ENCODE results near the gene WNT3A. TPM values are rescaled to one million over a fixed set of nuclear protein-coding genes. Genes with fewer than 3 reads are reported as not detected.

Gene WNT3A
- total RNA-seq, 2 experiments from 2014 or later, result 0.08 to 0.14 TPM

- no peak for TF ChIP-seq CTCF (IDR thresholded peaks at IDR 0.05)
- no peak overlapping the region for H3K27ac ChIP-seq (ENCODE audit: low read depth in 1 of 2, low read length in 2 of 2)
- DNase-seq (no peak), ATAC-seq (ENCODE audit: poor library complexity) (no peak)
- no peaks in the 10 kb centered on the region for H3K27me3 ChIP-seq (ENCODE audit: control insufficient read depth in 1 of 2, insufficient read depth in 2 of 2, low read length in 2 of 2)
- H3K4me1 ChIP-seq (ENCODE audit: insufficient read depth, low read length), result peaks cover 29% of the 10 kb centered on the region
- H3K4me3 Mint-ChIP-seq, result peak overlapping the region; percentile 82
- H3K27ac Mint-ChIP-seq, result peak overlapping the region; percentile 55
- ChIA-PET POLR2A (no interaction called here), CTCF (no interaction called here)
- H3K27me3 Mint-ChIP-seq, result no peaks in the 10 kb centered on the region
- H3K36me3 ChIP-seq (ENCODE audit: insufficient read depth, low read length), result no peaks in the 10 kb centered on the region
- intact Hi-C loops (cut with DNase I, micrococcal nuclease), result no loop called here
- H3K4me3 ChIP-seq (ENCODE audit: low read length), result no peak overlapping the region
- no peaks in the 10 kb centered on the region for H3K9me3 ChIP-seq (ENCODE audit: control insufficient read depth in 1 of 2, insufficient read depth in 1 of 2, low read length in 2 of 2)
- peaks cover 9% of the 10 kb centered on the region for H3K36me3 Mint-ChIP-seq (ENCODE audit: low read depth)
- H3K4me1 Mint-ChIP-seq (ENCODE audit: low read depth), result peaks cover 29% of the 10 kb centered on the region
- H3K9me3 Mint-ChIP-seq, result no peaks in the 10 kb centered on the region
These were observed 72.2 kb downstream of the WNT3A start for GRCh38 chr1:228079013-228079412.

- no peaks in the 10 kb centered on the region for H3K9me3 ChIP-seq (ENCODE audit: control insufficient read depth in 1 of 2, insufficient read depth in 1 of 2, low read length in 2 of 2)
- POLR2A ChIA-PET, result no interaction called here
- intact Hi-C loops (cut with DNase I, micrococcal nuclease), result loop anchor here (5.0 to 10.0 kb wide), 4 partner anchors 88 to 1135 kb away; partner anchors contain the start of genes IBA57 (in 2 of the 2), COQ8A (in 1 of the 2) and ZNF678 (in 1 of the 2)
- Mint-ChIP-seq H3K36me3 (ENCODE audit: low read depth) (peaks cover 16% of the 10 kb centered on the region), H3K4me3 (peak overlapping the region; percentile 82), H3K27ac (peak overlapping the region; percentile 55), H3K4me1 (ENCODE audit: low read depth) (peaks cover 31% of the 10 kb centered on the region), H3K9me3 (no peaks in the 10 kb centered on the region), H3K27me3 (no peaks in the 10 kb centered on the region)
- no peaks in the 10 kb centered on the region for H3K27me3 ChIP-seq (ENCODE audit: control insufficient read depth in 1 of 2, insufficient read depth in 2 of 2, low read length in 2 of 2)
- TF ChIP-seq CTCF (IDR thresholded peaks at IDR 0.05), result no peak
- peaks cover 37% of the 10 kb centered on the region for H3K4me1 ChIP-seq (ENCODE audit: insufficient read depth, low read length)
- no peaks in the 10 kb centered on the region for H3K36me3 ChIP-seq (ENCODE audit: insufficient read depth, low read length)
- CTCF ChIA-PET, result no interaction called here
- no peak overlapping the region for H3K4me3 ChIP-seq (ENCODE audit: low read length)
- ATAC-seq (ENCODE audit: poor library complexity) (no peak), DNase-seq (no peak)
- no peak overlapping the region for H3K27ac ChIP-seq (ENCODE audit: low read depth in 1 of 2, low read length in 2 of 2)
These were observed 72.9 kb downstream of the WNT3A start for GRCh38 chr1:228079601-228080263.

GRCh38 chr1:228081144-228081543 is 74.3 kb downstream of the WNT3A start:
- no peak for ATAC-seq (ENCODE audit: poor library complexity)
- Histone ChIP-seq H3K27me3 (ENCODE audit: control insufficient read depth in 1 of 2, insufficient read depth in 2 of 2, low read length in 2 of 2) (no peaks in the 10 kb centered on the region), H3K36me3 (ENCODE audit: insufficient read depth, low read length) (peaks cover 6% of the 10 kb centered on the region), H3K27ac (ENCODE audit: low read depth in 1 of 2, low read length in 2 of 2) (no peak overlapping the region), H3K4me3 (ENCODE audit: low read length) (peak overlapping the region; percentile 80), H3K4me1 (ENCODE audit: insufficient read depth, low read length) (peaks cover 51% of the 10 kb centered on the region), H3K9me3 (ENCODE audit: control insufficient read depth in 1 of 2, insufficient read depth in 1 of 2, low read length in 2 of 2) (no peaks in the 10 kb centered on the region)
- no peak for TF ChIP-seq CTCF (IDR thresholded peaks at IDR 0.05)
- ChIA-PET CTCF (interaction anchor here (1.1 kb wide), 1 partner anchor 86 kb away, joined by 3 read pairs; no protein-coding TSS in a partner anchor), POLR2A (interaction anchor here (1.6 to 3.7 kb wide), 3 partner anchors 18 to 85 kb away, joined by 11 to 44 read pairs (median 38); partner anchors contain the start of gene IBA57)
- no peaks in the 10 kb centered on the region for H3K27me3 Mint-ChIP-seq
- DNase-seq, result peak in 2 of 14 experiments; percentile 11 to 42
- intact Hi-C loops (cut with DNase I, micrococcal nuclease), result loop anchor here (5.0 to 10.0 kb wide), 4 partner anchors 86 to 1136 kb away; partner anchors contain the start of genes IBA57 (in 2 of the 2), COQ8A (in 1 of the 2) and ZNF678 (in 1 of the 2)
- H3K27ac Mint-ChIP-seq, result peak overlapping the region; percentile 79
- H3K4me1 Mint-ChIP-seq (ENCODE audit: low read depth), result peaks cover 45% of the 10 kb centered on the region
- H3K9me3 Mint-ChIP-seq, result no peaks in the 10 kb centered on the region
- H3K36me3 Mint-ChIP-seq (ENCODE audit: low read depth), result peaks cover 27% of the 10 kb centered on the region
- H3K4me3 Mint-ChIP-seq, result peak overlapping the region; percentile 87

All from CD4-positive, alpha-beta T cell (primary cell).